Endodermal cell (in vitro differentiated cells): ENCODE measurements around the gene NUP210. TPM values are rescaled to one million over a fixed set of nuclear protein-coding genes. Genes with fewer than 3 reads are reported as not detected.

Experiments
- DNase-seq: peaks from one replicate; pipeline ENCODE4 v3.0.0-alpha.2; 2017
- H3K27ac ChIP-seq: 2 replicates; pipeline ENCODE4 v1.5.1; 2013; ENCODE audit warnings: mild to moderate bottlenecking, low read depth, low read length, moderate library complexity
- H3K27me3 ChIP-seq: 2 replicates; pipeline ENCODE4 v1.6.1; 2013; ENCODE audit warnings: mild to moderate bottlenecking, low read length, moderate library complexity; ENCODE audit not compliant: insufficient read depth, control insufficient read depth, poor library complexity, severe bottlenecking
- H3K36me3 ChIP-seq: 2 replicates; pipeline ENCODE4 v1.7.0; 2013; ENCODE audit warnings: mild to moderate bottlenecking, low read length, moderate library complexity; ENCODE audit not compliant: control insufficient read depth, insufficient read depth
- H3K4me1 ChIP-seq: one replicate; pipeline ENCODE4 v1.7.0; 2013; ENCODE audit warnings: low read length; ENCODE audit not compliant: control insufficient read depth, insufficient read depth
- H3K4me3 ChIP-seq: 2 replicates; pipeline ENCODE4 v1.5.1; 2013; ENCODE audit warnings: mild to moderate bottlenecking, low read length, moderate library complexity
- H3K9ac ChIP-seq: 2 replicates; pipeline ENCODE4 v1.6.1; 2013; ENCODE audit warnings: mild to moderate bottlenecking, low read length, moderate library complexity; ENCODE audit not compliant: poor library complexity, severe bottlenecking; ENCODE audit errors: extremely low read depth
- H3K9me3 ChIP-seq: 2 replicates; pipeline ENCODE4 v1.6.1; 2013; ENCODE audit warnings: mild to moderate bottlenecking, low read length, moderate library complexity; ENCODE audit not compliant: control insufficient read depth
- H3K27ac Mint-ChIP-seq: 2 replicates; pipeline ENCODE4 v1.8.0; 2020; ENCODE audit warnings: mixed read lengths
- H3K27me3 Mint-ChIP-seq: 2 replicates; pipeline ENCODE4 v1.8.0; 2021; ENCODE audit warnings: mild to moderate bottlenecking, mixed read lengths; ENCODE audit not compliant: insufficient read depth
- H3K36me3 Mint-ChIP-seq: 2 replicates; pipeline ENCODE4 v1.8.0; 2020; ENCODE audit warnings: low read depth, mixed read lengths
- H3K4me1 Mint-ChIP-seq: 2 replicates; pipeline ENCODE4 v1.8.0; 2020; ENCODE audit warnings: mixed read lengths
- H3K4me3 Mint-ChIP-seq: 2 replicates; pipeline ENCODE4 v1.8.0; 2020; ENCODE audit warnings: mild to moderate bottlenecking, moderate library complexity, mixed read lengths
- H3K9me3 Mint-ChIP-seq: 2 replicates; pipeline ENCODE4 v1.8.0; 2020; ENCODE audit warnings: mild to moderate bottlenecking, mixed read lengths
- CTCF ChIP-seq: fragments of 200-600 bp; sonication (generic); conservative IDR thresholded peaks from 2 replicates; pipeline ENCODE4 v1.5.0; 2021; ENCODE audit warnings: antibody characterized with exemption, mild to moderate bottlenecking
- WGBS, 2 experiments: methylation state at CpG; one replicate each; pipeline versions ENCODE4 v1.1.5 to v1.1.7; 2013; ENCODE audit warnings: missing lambda C conversion rate in 2 of 2, mixed read lengths in 1 of 2; ENCODE audit not compliant: insufficient coverage in 1 of 2, insufficient read length in 1 of 2; 5-methylcytosine and 5-hydroxymethylcytosine counted together
- total RNA-seq, 2 donors: library from RNA; stranded (reverse); fragmentation: NEBNext Ultra II Directional in 1 of 2; extraction: Animal tissue kit (Norgen Biotek cat#: 25700) in 1 of 2; gene quantifications; 2 replicates in 1 of 2; 3 replicates in 1 of 2; pipeline ENCODE4 v1.2.1, GENCODE V29; 2021

The NUP210 gene
- total RNA-seq, 2 donors from 2014 or later: 43.0 to 62.3 TPM

GRCh38 chr3:13348661-13349396, 71.3 kb downstream of the NUP210 start:
- 51 to 53% methylated on average over 6 to 13 of the region's 13 CpGs for WGBS, 2 experiments
- DNase-seq: peak; percentile 87
- Histone ChIP-seq H3K9me3 (no peaks in the 10 kb centered on the region), H3K27ac (peak overlapping the region; percentile 38), H3K9ac (no peak overlapping the region), H3K4me3 (no peak overlapping the region), H3K27me3 (no peaks in the 10 kb centered on the region), H3K36me3 (no peaks in the 10 kb centered on the region), H3K4me1 (peaks cover 3% of the 10 kb centered on the region)
- H3K27me3 Mint-ChIP-seq: no peaks in the 10 kb centered on the region
- peak overlapping the region; percentile 73 for H3K27ac Mint-ChIP-seq
- peaks cover 42% of the 10 kb centered on the region for H3K4me1 Mint-ChIP-seq
- H3K36me3 Mint-ChIP-seq: peaks cover 7% of the 10 kb centered on the region
- H3K4me3 Mint-ChIP-seq: peak overlapping the region; percentile 41
- H3K9me3 Mint-ChIP-seq: no peaks in the 10 kb centered on the region
- no peak for TF ChIP-seq CTCF

- Mint-ChIP-seq H3K4me3 (peak overlapping the region; percentile 41), H3K36me3 (peaks cover 5% of the 10 kb centered on the region), H3K9me3 (no peaks in the 10 kb centered on the region), H3K27ac (peak overlapping the region; percentile 73), H3K27me3 (no peaks in the 10 kb centered on the region), H3K4me1 (peaks cover 42% of the 10 kb centered on the region)
- Histone ChIP-seq H3K4me3 (no peak overlapping the region), H3K36me3 (no peaks in the 10 kb centered on the region), H3K4me1 (peaks cover 3% of the 10 kb centered on the region), H3K27ac (no peak overlapping the region), H3K9me3 (no peaks in the 10 kb centered on the region), H3K27me3 (no peaks in the 10 kb centered on the region), H3K9ac (no peak overlapping the region)
- TF ChIP-seq CTCF: no peak
- no peak for DNase-seq
- WGBS, 2 experiments: 88% methylated on average over 3 of the region's 3 CpGs; no CpG with 5 or more reads in 1 of the 2 experiments
These were observed 72.0 kb downstream of the NUP210 start for GRCh38 chr3:13348100-13348499.

GRCh38 chr3:13347390-13347950, 72.7 kb downstream of the NUP210 start:
- H3K4me1 Mint-ChIP-seq: peaks cover 42% of the 10 kb centered on the region
- no peaks in the 10 kb centered on the region for H3K27me3 Mint-ChIP-seq
- peak; percentile 10 for TF ChIP-seq CTCF
- peak; percentile 74 for DNase-seq
- peak overlapping the region; percentile 23 for H3K4me3 Mint-ChIP-seq
- H3K36me3 Mint-ChIP-seq: peaks cover 6% of the 10 kb centered on the region
- peaks cover 3% of the 10 kb centered on the region for H3K4me1 ChIP-seq
- H3K9ac ChIP-seq: no peak overlapping the region
- H3K4me3 ChIP-seq: no peak overlapping the region
- H3K27ac ChIP-seq: no peak overlapping the region
- H3K9me3 ChIP-seq: no peaks in the 10 kb centered on the region
- 59 to 63% methylated on average over 13 to 15 of the region's 15 CpGs for WGBS, 2 experiments
- H3K27me3 ChIP-seq: no peaks in the 10 kb centered on the region
- H3K9me3 Mint-ChIP-seq: no peaks in the 10 kb centered on the region
- H3K27ac Mint-ChIP-seq: peak overlapping the region; percentile 92
- H3K36me3 ChIP-seq: no peaks in the 10 kb centered on the region
